HUES48 (cell line): Measurements from ENCODE around the gene PRICKLE3.
A peak's percentile ranks its signal among the peaks of the same experiment; 100 is the strongest.
"Not testable (repeated sequence)": the region's sequence is repeated elsewhere in the genome, so short reads cannot be mapped to it uniquely, and the experiment has no call there.

Experiments
- H3K27ac ChIP-seq: one replicate; pipeline ENCODE4 v1.7.0; 2013; ENCODE audit warnings: low read depth, low read length, inconsistent platforms
- H3K27me3 ChIP-seq: 2 replicates; pipeline ENCODE4 v1.6.1; 2013; ENCODE audit warnings: mild to moderate bottlenecking, low read length; ENCODE audit not compliant: control insufficient read depth, insufficient read depth
- H3K36me3 ChIP-seq: 2 replicates; pipeline ENCODE4 v1.6.1; 2013; ENCODE audit warnings: low read length; ENCODE audit not compliant: control insufficient read depth, insufficient read depth
- H3K4me1 ChIP-seq: 2 replicates; pipeline ENCODE4 v1.6.1; 2013; ENCODE audit warnings: mild to moderate bottlenecking, low read length; ENCODE audit not compliant: control insufficient read depth, insufficient read depth
- H3K4me3 ChIP-seq: 2 replicates; pipeline ENCODE4 v1.5.1; 2013; ENCODE audit warnings: mild to moderate bottlenecking, low read depth, low read length
- H3K9ac ChIP-seq: 2 replicates; pipeline ENCODE4 v1.6.1; 2013; ENCODE audit warnings: mild to moderate bottlenecking, low read depth, low read length, moderate library complexity
- H3K9me3 ChIP-seq: 2 replicates; pipeline ENCODE4 v1.6.1; 2013; ENCODE audit warnings: low read length; ENCODE audit not compliant: control insufficient read depth, insufficient read depth

The PRICKLE3 gene

DNA sequence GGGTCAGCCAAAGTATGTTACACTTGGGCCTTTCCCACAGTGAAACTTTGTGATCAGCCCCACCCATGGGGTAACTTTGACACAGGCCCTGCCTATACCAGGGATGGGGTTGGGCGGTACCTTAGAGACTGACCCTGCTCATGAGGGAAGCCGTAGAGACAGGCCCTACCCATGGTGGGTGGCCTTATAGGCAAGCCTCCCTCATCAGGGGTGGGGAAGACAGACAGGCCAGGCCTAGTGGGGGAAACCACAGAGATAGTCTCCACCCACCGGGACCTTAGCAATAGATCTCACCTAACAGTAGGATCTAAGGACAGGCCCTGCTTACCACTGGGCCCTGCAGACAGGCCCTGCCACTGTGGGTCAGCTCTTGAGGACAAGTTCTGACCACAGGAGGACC lies 7.6 kb downstream of the PRICKLE3 start:
- Histone ChIP-seq H3K9ac (no peak overlapping the region), H3K27me3 (no peaks in the 10 kb centered on the region), H3K36me3 (peaks cover 16% of the 10 kb centered on the region), H3K27ac (no peak overlapping the region), H3K4me1 (no peaks in the 10 kb centered on the region), H3K9me3 (peaks cover 20% of the 10 kb centered on the region), H3K4me3 (no peak overlapping the region)

DNA sequence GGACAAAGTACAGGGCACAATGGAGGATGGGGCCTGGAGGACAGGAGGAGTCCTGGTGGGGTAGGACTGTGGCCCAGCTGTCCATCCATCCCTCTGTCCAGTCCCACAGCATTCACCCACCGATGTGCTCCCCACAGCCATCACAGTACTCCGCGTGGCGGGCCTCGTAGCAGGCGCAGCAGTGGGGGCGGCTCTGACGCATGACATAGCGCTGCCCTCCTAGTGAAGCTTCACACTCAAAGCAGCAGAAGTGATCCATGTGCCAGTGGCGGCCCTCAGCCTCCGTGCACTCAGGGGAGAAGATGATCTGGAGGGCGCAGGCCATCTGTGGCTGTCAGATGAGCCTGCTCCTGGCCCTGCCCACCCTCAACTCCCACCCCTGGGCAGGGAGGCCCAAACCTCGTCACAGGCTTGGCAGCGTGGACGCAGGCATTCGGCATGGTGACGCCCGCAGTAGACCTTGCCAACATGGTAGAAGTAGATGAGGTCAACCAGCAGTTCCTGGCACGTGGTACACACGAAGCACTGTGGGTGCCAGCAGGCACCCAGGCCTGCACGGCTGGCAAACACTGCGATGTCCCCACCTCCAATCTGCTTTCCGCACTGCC lies 8.2 kb downstream of the PRICKLE3 start:
- H3K27me3 ChIP-seq: no peaks in the 10 kb centered on the region
- no peak overlapping the region for H3K4me3 ChIP-seq
- H3K4me1 ChIP-seq: no peaks in the 10 kb centered on the region
- H3K9ac ChIP-seq: no peak overlapping the region
- H3K36me3 ChIP-seq: peaks cover 13% of the 10 kb centered on the region
- H3K9me3 ChIP-seq: peaks cover 25% of the 10 kb centered on the region
- H3K27ac ChIP-seq: no peak overlapping the region

DNA sequence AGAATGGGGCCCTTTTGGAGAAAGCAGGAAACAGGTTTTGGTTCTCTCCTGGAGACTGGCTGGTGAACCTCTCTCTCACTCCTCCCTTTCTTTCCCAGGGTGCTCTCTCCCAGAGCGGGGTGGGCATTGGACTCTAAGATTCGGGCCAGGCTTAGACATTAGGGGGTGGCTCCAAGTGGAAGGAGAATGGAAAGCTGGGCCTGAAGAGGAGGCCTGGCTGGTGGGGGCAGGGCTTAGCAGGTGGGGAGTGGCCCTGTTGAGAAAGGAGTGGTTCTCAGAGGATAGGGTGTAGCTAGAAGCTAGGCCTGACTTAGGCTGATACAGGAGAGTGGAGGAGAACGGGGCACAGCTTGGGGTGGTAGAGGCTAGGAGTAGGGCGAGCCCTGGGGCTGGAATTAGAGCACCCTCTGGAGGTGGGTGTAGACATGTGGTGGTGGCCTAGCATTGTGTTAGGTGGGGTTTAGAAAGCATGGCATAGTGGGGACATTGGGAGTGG lies 8.8 kb downstream of the PRICKLE3 start:
- 0 out of 2 replicates have a peak, but pooled peaks cover 5% of the 10 kb centered on the region for H3K27me3 ChIP-seq
- H3K9ac ChIP-seq: no peak overlapping the region
- no peak overlapping the region for H3K27ac ChIP-seq
- peaks cover 13% of the 10 kb centered on the region for H3K36me3 ChIP-seq
- no peaks in the 10 kb centered on the region for H3K4me1 ChIP-seq
- no peak overlapping the region for H3K4me3 ChIP-seq
- peaks cover 25% of the 10 kb centered on the region for H3K9me3 ChIP-seq

DNA sequence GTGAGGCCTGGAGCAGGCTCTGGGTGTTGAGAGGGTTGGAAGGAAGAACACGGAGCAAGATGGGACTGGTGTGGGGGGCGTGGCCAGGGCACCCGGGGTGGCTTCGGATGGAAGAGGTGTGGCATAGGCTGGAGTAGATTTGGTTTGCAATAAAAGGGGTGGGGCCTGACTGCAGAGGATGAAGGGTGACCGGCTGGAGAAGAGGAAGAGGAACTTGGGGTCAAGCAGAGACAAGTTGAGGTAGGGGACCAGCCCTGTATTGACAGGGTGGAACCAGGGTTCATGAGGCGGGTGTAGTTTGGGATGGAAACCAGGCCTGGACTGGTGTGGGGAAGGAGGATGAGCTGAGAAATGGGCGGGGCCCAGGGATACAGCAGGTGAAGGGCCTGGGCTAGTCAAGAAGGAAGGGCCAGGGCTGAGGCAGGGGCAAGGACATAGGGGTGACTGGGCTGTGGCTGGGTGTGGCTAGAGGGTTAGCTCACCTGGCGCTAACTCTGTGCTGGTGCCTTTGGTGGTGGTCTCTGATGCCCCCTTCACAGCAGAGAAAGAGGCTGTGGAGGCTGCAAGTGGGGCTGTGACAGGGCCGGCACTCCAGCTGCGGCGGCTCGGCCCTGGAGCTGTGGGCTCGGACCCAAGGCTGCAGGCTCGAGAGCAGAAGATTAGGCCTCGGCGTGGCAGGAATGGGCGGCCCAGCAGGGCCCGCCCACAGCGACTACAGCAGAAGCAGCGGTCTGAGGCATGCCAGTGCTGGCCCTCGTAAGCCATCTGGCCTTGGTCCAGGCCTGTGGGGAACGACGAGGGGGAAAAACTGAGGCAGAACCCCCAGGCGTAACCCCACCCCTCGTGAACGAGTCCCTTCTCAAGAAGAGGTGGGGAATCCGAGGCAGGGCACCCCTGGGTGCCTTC lies 9.5 kb downstream of the PRICKLE3 start:
- no peak overlapping the region for H3K9ac ChIP-seq
- H3K9me3 ChIP-seq: peaks cover 22% of the 10 kb centered on the region
- no peaks in the 10 kb centered on the region for H3K4me1 ChIP-seq
- no peak overlapping the region for H3K4me3 ChIP-seq
- H3K27me3 ChIP-seq: peaks cover 10% of the 10 kb centered on the region; the same call in 1 of the 2 replicates
- H3K36me3 ChIP-seq: peaks cover 13% of the 10 kb centered on the region
- H3K27ac ChIP-seq: no peak overlapping the region

DNA sequence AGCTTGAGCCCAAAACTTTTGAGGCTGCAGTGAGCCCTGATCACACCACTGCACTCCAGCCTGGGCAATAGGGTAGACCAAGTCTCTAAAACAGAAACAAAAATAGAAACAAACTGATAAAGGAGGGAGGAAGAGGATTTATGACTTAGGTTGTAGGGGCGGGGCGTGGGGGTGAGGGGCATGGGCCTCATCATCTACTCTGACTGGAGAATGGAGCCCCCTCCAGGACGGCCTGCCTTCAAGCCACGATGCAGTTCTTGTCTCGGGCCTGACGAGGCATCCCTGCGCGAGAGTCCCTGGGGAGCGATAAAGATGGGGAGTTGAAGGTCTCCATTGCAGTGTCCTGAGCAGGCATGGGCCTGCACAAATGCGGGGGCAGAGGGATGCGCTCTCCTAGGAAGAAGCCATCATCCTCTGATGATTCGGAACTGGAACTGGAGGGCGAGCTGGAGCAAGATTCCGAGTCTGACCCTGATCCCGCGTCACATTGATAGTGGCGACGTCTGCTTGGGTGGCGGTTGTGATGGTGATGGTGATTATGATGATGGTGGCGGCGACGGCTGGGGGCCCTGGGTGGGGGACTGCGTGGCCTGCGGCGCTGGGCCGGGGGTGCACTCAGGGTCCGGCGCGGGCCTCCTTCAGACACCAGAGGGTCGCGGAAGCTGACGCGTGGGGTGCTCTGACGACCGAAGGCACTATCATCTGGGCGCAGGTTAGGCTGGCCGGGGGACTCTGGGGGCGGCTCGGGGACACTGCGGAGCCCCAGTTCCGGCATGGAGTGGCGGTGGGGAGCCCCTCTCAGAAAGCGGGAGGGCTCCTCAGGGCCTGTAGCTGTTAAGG lies 10.5 kb downstream of the PRICKLE3 start:
- H3K36me3 ChIP-seq: peaks cover 13% of the 10 kb centered on the region
- no peaks in the 10 kb centered on the region for H3K4me1 ChIP-seq
- no peak overlapping the region for H3K27ac ChIP-seq
- no peak overlapping the region for H3K4me3 ChIP-seq
- H3K27me3 ChIP-seq: peaks cover 10% of the 10 kb centered on the region; the same call in 1 of the 2 replicates
- no peak overlapping the region for H3K9ac ChIP-seq
- peaks cover 19% of the 10 kb centered on the region for H3K9me3 ChIP-seq

DNA sequence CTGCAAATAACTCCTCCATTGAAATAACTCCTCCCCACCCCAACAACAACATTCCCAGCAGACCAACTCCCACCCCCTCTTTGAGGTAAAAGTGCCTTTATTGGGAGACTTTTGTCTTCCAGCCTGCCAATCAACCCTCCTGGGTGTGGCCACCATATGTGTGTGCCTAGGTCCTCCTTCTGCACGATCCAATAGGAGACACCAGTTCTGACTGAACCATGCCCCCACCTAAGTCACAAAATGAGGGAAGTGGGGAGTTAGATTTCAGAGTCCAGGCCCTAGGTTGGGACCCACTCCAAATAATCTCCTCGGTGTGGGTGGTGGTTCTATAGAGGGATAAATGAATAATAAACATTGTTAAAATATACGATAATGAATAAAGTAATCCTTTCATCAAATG lies 11.4 kb downstream of the PRICKLE3 start:
- Histone ChIP-seq H3K27me3 (peaks cover 10% of the 10 kb centered on the region; the same call in 1 of the 2 replicates), H3K9ac (no peak overlapping the region), H3K4me1 (no peaks in the 10 kb centered on the region), H3K36me3 (peaks cover 13% of the 10 kb centered on the region), H3K27ac (no peak overlapping the region), H3K9me3 (peaks cover 22% of the 10 kb centered on the region), H3K4me3 (no peak overlapping the region)

DNA sequence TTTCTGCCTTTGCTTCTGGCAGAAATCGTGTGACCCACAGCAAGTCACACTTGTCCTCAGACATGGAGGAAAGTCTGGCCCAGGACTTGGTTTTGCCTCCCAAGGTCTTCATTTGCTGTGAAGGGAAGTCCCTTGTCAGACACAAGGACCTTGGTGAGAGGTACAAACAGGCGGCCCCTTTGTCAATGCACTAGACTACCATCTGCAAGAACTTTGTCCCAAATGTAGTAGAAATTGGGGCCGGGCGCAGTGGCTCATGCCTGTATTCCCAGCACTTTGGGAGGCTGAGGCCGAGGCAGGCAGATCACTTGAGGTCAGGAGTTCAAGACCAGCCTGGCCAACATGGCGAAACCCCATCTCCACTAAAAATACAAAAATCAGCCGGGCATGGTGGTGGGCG lies 12.6 kb downstream of the PRICKLE3 start:
- Histone ChIP-seq H3K36me3 (peaks cover 13% of the 10 kb centered on the region), H3K9me3 (peaks cover 23% of the 10 kb centered on the region)
- H3K27me3 ChIP-seq, H3K4me3 ChIP-seq, H3K4me1 ChIP-seq, H3K27ac ChIP-seq, H3K9ac ChIP-seq: not testable (repeated sequence)

DNA sequence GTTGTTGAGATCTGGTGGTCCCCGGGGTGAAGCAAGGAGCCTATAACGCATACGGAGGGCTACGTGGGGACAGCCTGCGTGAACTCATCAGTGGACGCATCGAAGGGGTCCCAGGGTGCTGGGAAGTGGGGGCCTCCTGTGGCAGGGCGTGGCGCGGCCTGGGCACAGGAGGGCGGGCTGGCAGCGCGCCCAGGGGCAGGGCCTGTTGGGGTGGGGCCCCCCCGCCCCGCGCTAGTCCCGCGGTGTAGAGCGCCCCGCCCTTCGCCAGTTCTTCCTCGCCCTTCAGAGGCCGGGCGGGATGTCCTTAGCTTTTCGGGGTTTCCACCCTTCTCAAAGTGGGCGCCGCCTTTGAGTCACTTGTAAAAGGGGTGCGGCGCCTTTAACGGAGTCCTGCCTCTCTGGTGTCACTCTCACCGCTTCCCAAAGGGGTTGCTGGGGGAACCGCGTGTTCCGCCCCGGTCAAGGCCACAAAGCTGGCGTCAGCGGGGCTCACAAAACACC lies 13.8 kb downstream of the PRICKLE3 start:
- Histone ChIP-seq H3K4me3 (peak overlapping the region; percentile 59), H3K9ac (no peak overlapping the region), H3K9me3 (peaks cover 25% of the 10 kb centered on the region), H3K27ac (no peak overlapping the region), H3K4me1 (peaks cover 5% of the 10 kb centered on the region), H3K27me3 (peaks cover 16% of the 10 kb centered on the region), H3K36me3 (peaks cover 3% of the 10 kb centered on the region; the same call in 1 of the 2 replicates)

DNA sequence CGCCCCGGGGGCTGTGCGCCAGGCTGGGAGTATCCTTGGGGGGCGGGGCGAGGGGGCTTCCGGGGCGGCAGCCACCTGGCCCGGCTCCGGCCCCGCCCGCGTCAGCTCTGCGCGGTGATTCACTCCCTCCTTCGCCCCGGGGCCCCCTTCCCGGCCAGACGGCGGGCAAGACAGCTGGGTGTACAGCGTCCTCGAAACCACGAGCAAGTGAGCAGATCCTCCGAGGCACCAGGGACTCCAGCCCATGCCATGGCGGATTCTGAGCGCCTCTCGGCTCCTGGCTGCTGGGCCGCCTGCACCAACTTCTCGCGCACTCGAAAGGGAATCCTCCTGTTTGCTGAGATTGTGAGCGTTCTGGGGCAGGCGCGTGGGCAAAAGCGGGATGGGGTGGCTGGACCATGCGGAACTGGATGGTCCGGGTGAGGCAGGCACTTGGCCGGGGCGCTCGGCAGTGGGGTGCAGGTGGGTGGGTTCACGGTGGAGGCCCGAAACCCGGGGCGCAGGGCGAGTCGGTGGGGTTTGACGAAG lies 14.4 kb downstream of the PRICKLE3 start, which contains the start of gene PLP2:
Gene PLP2, plus strand, starts transcription at position 147 of the 528 bp plus-strand sequence. Its CDS starts 103 bp downstream, at position 250.
- Histone ChIP-seq H3K27me3 (peaks cover 18% of the 10 kb centered on the region), H3K9ac (no peak within 1 kb of the TSS), H3K9me3 (peaks cover 25% of the 10 kb centered on the region), H3K36me3 (no peaks in the 10 kb centered on the region; the same call in 1 of the 2 replicates), H3K27ac (no peak within 1 kb of the TSS), H3K4me1 (peaks cover 9% of the 10 kb centered on the region), H3K4me3 (peak within 1 kb of the TSS; percentile 59)

DNA sequence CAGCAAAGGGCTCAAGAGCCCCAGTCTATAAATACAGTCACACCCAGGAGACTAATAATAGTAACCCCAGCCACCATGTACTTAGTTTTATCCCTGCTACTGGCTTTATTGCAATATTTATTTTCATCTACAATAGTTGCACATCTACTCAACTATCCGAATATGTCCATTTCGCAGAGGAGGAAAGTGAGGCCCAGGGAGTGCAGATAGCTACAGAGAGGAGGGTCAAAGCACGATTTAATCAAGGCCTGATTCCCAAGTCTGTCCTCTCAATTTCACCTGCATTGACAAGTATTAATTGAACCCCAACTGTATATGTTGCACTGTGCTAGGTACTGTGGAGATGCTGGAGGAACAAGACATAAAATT lies 18.4 kb downstream of the PRICKLE3 start:
- Histone ChIP-seq H3K4me1 (peaks cover 13% of the 10 kb centered on the region), H3K9ac (no peak overlapping the region), H3K27ac (no peak overlapping the region), H3K36me3 (no peaks in the 10 kb centered on the region), H3K27me3 (peaks cover 22% of the 10 kb centered on the region), H3K9me3 (peaks cover 8% of the 10 kb centered on the region; the same call in 1 of the 2 replicates), H3K4me3 (peak overlapping the region; percentile 55)
